IMR-90 (cell line): ENCODE data around the gene EDC4. TPM values are rescaled to one million over a fixed set of nuclear protein-coding genes. Genes with fewer than 3 reads are reported as not detected.

Source experiments
- ATAC-seq: fragments of 200-7000 bp; cut with Tn5 transposase; 2 replicates; pipeline ENCODE4 v1.9.1; 2020; ENCODE audit warnings: low read depth, mild to moderate bottlenecking, moderate library complexity
- BruUV-seq: library from RNA; stranded (reverse); fragments of 400-500 nt; replicated peaks from 2 replicates; lab custom pipeline; 2021; lab: Mats Ljungman, UMichigan
- CTCF ChIA-PET: fragments of 300-600 bp; formaldehyde crosslinking; extraction: SDS; loops from one replicate; lab custom pipeline; 2021; ENCODE audit warnings: antibody characterized with exemption; lab: Yijun Ruan, JAX
- POLR2A ChIA-PET: fragments of 300-600 bp; sonication (Branson Sonifier 250); formaldehyde crosslinking; loops from one replicate; lab custom pipeline; 2022; ENCODE audit warnings: antibody characterized with exemption; ENCODE audit not compliant: unreplicated experiment; lab: Charles Lee
- DNase-seq: peaks from one replicate; pipeline ENCODE4 v3.0.0; 2013
- H2AFZ ChIP-seq: replicated peaks from 2 replicates; pipeline ENCODE3; 2013; ENCODE audit warnings: low read length, mild to moderate bottlenecking; ENCODE audit not compliant: poor library complexity
- H2AK5ac ChIP-seq: 2 replicates; pipeline ENCODE4 v1.6.1; 2013; ENCODE audit warnings: low read depth, low read length, inconsistent platforms
- H2AK9ac ChIP-seq: replicated peaks from 2 replicates; pipeline ENCODE3; 2013; ENCODE audit warnings: mild to moderate bottlenecking, low read depth, low read length, moderate library complexity; ENCODE audit not compliant: poor library complexity
- H2BK120ac ChIP-seq: 2 replicates; pipeline ENCODE4 v1.6.1; 2013; ENCODE audit warnings: low read depth, low read length, inconsistent platforms
- H2BK15ac ChIP-seq: 3 replicates; pipeline ENCODE4 v1.6.1; 2013; ENCODE audit warnings: low read depth, low read length, inconsistent platforms
- H2BK20ac ChIP-seq: 2 replicates; pipeline ENCODE4 v1.6.1; 2013; ENCODE audit warnings: low read depth, mild to moderate bottlenecking, inconsistent platforms, low read length, moderate library complexity
- H2BK5ac ChIP-seq: 2 replicates; pipeline ENCODE4 v1.6.1; 2013; ENCODE audit warnings: mild to moderate bottlenecking, low read depth, low read length, inconsistent platforms; ENCODE audit not compliant: poor library complexity, severe bottlenecking
- H3K14ac ChIP-seq: replicated peaks from 2 replicates; pipeline ENCODE4 v1.6.1; 2013; ENCODE audit warnings: low read depth, low read length, inconsistent platforms
- H3K18ac ChIP-seq: 2 replicates; pipeline ENCODE4 v1.6.1; 2013; ENCODE audit warnings: low read depth, low read length, control low read depth
- H3K23ac ChIP-seq: 2 replicates; pipeline ENCODE4 v1.6.1; 2013; ENCODE audit warnings: low read depth, low read length, inconsistent platforms
- H3K27ac ChIP-seq: 2 replicates; pipeline ENCODE4 v1.5.1; 2013; ENCODE audit warnings: mild to moderate bottlenecking, control low read depth, low read length; ENCODE audit not compliant: insufficient read depth
- H3K27me3 ChIP-seq: 2 replicates; pipeline ENCODE4 v1.6.1; 2013; ENCODE audit warnings: low read length; ENCODE audit not compliant: control insufficient read depth, insufficient read depth
- H3K36me3 ChIP-seq: 2 replicates; pipeline ENCODE4 v1.6.1; 2013; ENCODE audit warnings: low read length, mixed read lengths; ENCODE audit not compliant: control insufficient read depth, insufficient read depth
- H3K4ac ChIP-seq: 2 replicates; pipeline ENCODE4 v1.6.1; 2013; ENCODE audit warnings: low read depth, low read length, inconsistent platforms
- H3K4me1 ChIP-seq: 2 replicates; pipeline ENCODE4 v1.6.1; 2013; ENCODE audit warnings: low read length, mixed read lengths; ENCODE audit not compliant: control insufficient read depth, insufficient read depth
- H3K4me2 ChIP-seq: 2 replicates; pipeline ENCODE4 v1.6.1; 2013; ENCODE audit warnings: low read depth, mild to moderate bottlenecking, control low read depth, low read length, moderate library complexity
- H3K4me3 ChIP-seq: 2 replicates; pipeline ENCODE4 v1.5.1; 2013; ENCODE audit warnings: low read depth, mild to moderate bottlenecking, control low read depth, low read length, moderate library complexity; ENCODE audit not compliant: insufficient read depth
- H3K56ac ChIP-seq: 2 replicates; pipeline ENCODE4 v1.6.1; 2013; ENCODE audit warnings: low read length, inconsistent platforms; ENCODE audit not compliant: insufficient read depth; ENCODE audit errors: extremely low read depth
- H3K79me1 ChIP-seq, 2 experiments: 2 replicates each; pipeline ENCODE4 v1.6.1; 2013; ENCODE audit warnings: low read length in 2 of 2, inconsistent platforms in 1 of 2, low read depth in 1 of 2
- H3K9ac ChIP-seq: 2 replicates; pipeline ENCODE4 v1.6.1; 2013; ENCODE audit warnings: low read depth, low read length, control low read depth
- H3K9me1 ChIP-seq: 2 replicates; pipeline ENCODE4 v1.6.1; 2013; ENCODE audit warnings: low read length, inconsistent platforms; ENCODE audit not compliant: insufficient read depth
- H3K9me3 ChIP-seq: 2 replicates; pipeline ENCODE4 v1.6.1; 2013; ENCODE audit warnings: low read length; ENCODE audit not compliant: control insufficient read depth, insufficient read depth
- H4K20me1 ChIP-seq: 2 replicates; pipeline ENCODE4 v1.6.1; 2013; ENCODE audit warnings: low read length, inconsistent platforms; ENCODE audit not compliant: insufficient read depth
- H4K5ac ChIP-seq: 2 replicates; pipeline ENCODE4 v1.6.1; 2013; ENCODE audit warnings: mild to moderate bottlenecking, low read depth, low read length, control low read depth
- H4K8ac ChIP-seq, 2 experiments: 2 replicates each; pipeline ENCODE4 v1.6.1; 2013; ENCODE audit warnings: low read depth in 2 of 2, low read length in 2 of 2, control low read depth in 1 of 2, inconsistent platforms in 1 of 2
- H4K91ac ChIP-seq: 2 replicates; pipeline ENCODE4 v1.6.1; 2013; ENCODE audit warnings: low read depth, low read length, inconsistent platforms; ENCODE audit not compliant: insufficient read depth
- BHLHE40 ChIP-seq: fragments of 150-350 bp; IDR thresholded peaks from 2 replicates; pipeline ENCODE4 v1.6.1; 2016; ENCODE audit warnings: mild to moderate bottlenecking, low read depth, low read length
- CEBPB ChIP-seq: IDR thresholded peaks from 2 replicates; pipeline ENCODE4 v1.6.1; 2012; ENCODE audit warnings: low read depth, low read length, improper control_type of control experiment
- CHD1 ChIP-seq: IDR thresholded peaks from 2 replicates; pipeline ENCODE4 v1.6.1; 2012; ENCODE audit warnings: low read depth, low read length, improper control_type of control experiment
- FOS ChIP-seq: fragments of 150-350 bp; IDR thresholded peaks from 2 replicates; pipeline ENCODE4 v1.6.1; 2016; ENCODE audit warnings: low read depth, low read length
- MAFK ChIP-seq: IDR thresholded peaks from 2 replicates; pipeline ENCODE4 v1.6.1; 2012; ENCODE audit warnings: low read depth, low read length, improper control_type of control experiment
- MAZ ChIP-seq: IDR thresholded peaks from 2 replicates; pipeline ENCODE4 v1.6.1; 2012; ENCODE audit warnings: low read depth, mild to moderate bottlenecking, low read length, improper control_type of control experiment, moderate library complexity, borderline replicate concordance
- MXI1 ChIP-seq: IDR thresholded peaks from 2 replicates; pipeline ENCODE4 v1.6.1; 2012; ENCODE audit warnings: low read depth, mild to moderate bottlenecking, low read length, moderate library complexity, borderline replicate concordance
- NFE2L2 ChIP-seq: fragments of 150-350 bp; IDR thresholded peaks from 2 replicates; pipeline ENCODE4 v1.6.1; 2016; ENCODE audit warnings: low read depth, mild to moderate bottlenecking, low read length
- POLR2A ChIP-seq: IDR thresholded peaks from 2 replicates; pipeline ENCODE4 v1.6.1; 2012; ENCODE audit warnings: mild to moderate bottlenecking, low read depth, low read length
- RAD21 ChIP-seq: IDR thresholded peaks from 2 replicates; pipeline ENCODE4 v1.6.1; 2012; ENCODE audit warnings: low read length, improper control_type of control experiment
- RCOR1 ChIP-seq: IDR thresholded peaks from 2 replicates; pipeline ENCODE4 v1.6.1; 2012; ENCODE audit warnings: mild to moderate bottlenecking, low read length, improper control_type of control experiment; ENCODE audit not compliant: insufficient replicate concordance
- RFX5 ChIP-seq: IDR thresholded peaks from 2 replicates; pipeline ENCODE4 v1.8.0; 2012; ENCODE audit warnings: low read depth, mild to moderate bottlenecking, low read length, moderate library complexity
- SMC3 ChIP-seq: fragments of 150-350 bp; IDR thresholded peaks from 2 replicates; pipeline ENCODE4 v1.6.1; 2016; ENCODE audit warnings: low read depth, mild to moderate bottlenecking, antibody characterized with exemption, low read length, moderate library complexity
- WGBS, 2 experiments: methylation state at CpG; one replicate each; pipeline versions ENCODE4 v1.1.5 to v1.1.7; 2013; ENCODE audit warnings: missing lambda C conversion rate in 2 of 2; ENCODE audit not compliant: insufficient read length in 1 of 2; ENCODE audit errors: extremely low coverage in 2 of 2; 5-methylcytosine and 5-hydroxymethylcytosine counted together
- dilution Hi-C: fragments of 300-500 bp; cut with HindIII; formaldehyde crosslinking; loops from one replicate; pipeline ENCODE4 v1.14.3; 2018; ENCODE audit warnings: low sequenced_read_pairs; ENCODE audit not compliant: unreplicated experiment
- in situ Hi-C: fragments of 300-500 bp; cut with MboI; formaldehyde crosslinking; loops from 3 replicates; pipeline ENCODE4 v1.14.3; 2019; ENCODE audit warnings: low sequenced_read_pairs, inconsistent platforms, mixed read lengths
- intact Hi-C: fragments of 100-400 bp; cut with micrococcal nuclease; formaldehyde crosslinking; loops from 2 replicates; pipeline ENCODE4 v1.10.0; 2022
- polyA plus RNA-seq, 3 experiments: library from polyadenylated mRNA; depleted of rRNA; stranded (reverse); fragments of >200 nt; gene quantifications; 2 replicates each; pipeline ENCODE4 v1.2.3, GENCODE V29; 2012; ENCODE audit warnings: low replicate concordance in 1 of 3
- total RNA-seq: library from RNA; depleted of rRNA; stranded (reverse); fragments of >200 nt; gene quantifications from 2 replicates; pipeline ENCODE4 v1.2.3, GENCODE V29; 2012
- TF ChIP-seq, protein P1 (sequence below): conservative IDR thresholded peaks from 2 replicates; pipeline ENCODE4 v1.5.1; 2012; ENCODE audit warnings: mild to moderate bottlenecking, low read depth, low read length, improper control_type of control experiment
- TF ChIP-seq, protein P2 (sequence below): fragments of 150-350 bp; IDR thresholded peaks from 2 replicates; pipeline ENCODE4 v1.6.1; 2016; ENCODE audit warnings: low read depth, mild to moderate bottlenecking, low read length, moderate library complexity, borderline replicate concordance
- TF ChIP-seq, protein P3 (sequence below): fragments of 150-350 bp; IDR thresholded peaks from 2 replicates; pipeline ENCODE4 v1.6.1; 2017; ENCODE audit warnings: mild to moderate bottlenecking, antibody characterized with exemption, low read length, low read depth

Gene EDC4
- total and polyA plus RNA-seq, 2 of the 4 experiments (the other 2 are of a cell fraction), result 33.2 to 64.0 TPM

DNA sequence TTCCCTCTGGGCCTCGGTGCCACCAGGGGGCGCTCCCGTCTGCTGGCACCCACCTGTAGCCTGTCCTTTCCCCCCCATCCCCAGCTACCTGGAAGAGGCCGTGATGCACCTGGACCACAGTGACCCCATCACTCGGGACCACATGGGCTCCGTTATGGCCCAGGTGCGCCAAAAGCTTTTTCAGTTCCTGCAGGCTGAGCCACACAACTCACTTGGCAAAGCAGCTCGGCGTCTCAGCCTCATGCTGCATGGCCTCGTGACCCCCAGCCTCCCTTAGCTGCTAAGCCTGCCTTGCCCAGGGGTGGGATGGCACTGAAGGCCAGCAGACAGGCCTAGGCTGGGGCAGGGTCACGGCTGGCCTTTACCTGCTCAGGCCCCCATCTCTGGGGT lies 11.0 kb downstream of the EDC4 start:
- H2BK5ac ChIP-seq, result no peak overlapping the region
- H2AK5ac ChIP-seq, result no peak overlapping the region
- no peak overlapping the region for H3K4me2 ChIP-seq
- peak overlapping the region; percentile 86 for H2AK9ac ChIP-seq
- dilution Hi-C loops, result no loop called here
- no peak overlapping the region for H3K23ac ChIP-seq
- ChIA-PET CTCF (interaction anchor here (0.6 to 1.9 kb wide), 9 partner anchors 8 to 67 kb away, joined by 3 to 14 read pairs (median 4); partner anchors contain the start of gene PSKH1), POLR2A (no interaction called here)
- H4K91ac ChIP-seq, result no peak overlapping the region
- no peak overlapping the region for H4K5ac ChIP-seq
- H3K27me3 ChIP-seq, result no peaks in the 10 kb centered on the region
- in situ Hi-C loops, result no loop called here
- no peak overlapping the region for H3K27ac ChIP-seq
- no peak overlapping the region for H3K4me3 ChIP-seq
- no peak overlapping the region for H2BK15ac ChIP-seq
- BruUV-seq, result no TSS peak
- ATAC-seq, result peak; percentile 30
- no peak for TF ChIP-seq FOS
- no peak for TF ChIP-seq MXI1
- TF ChIP-seq CHD1, result no peak
- no peak for TF ChIP-seq RFX5
- TF ChIP-seq MAZ, result no peak
- TF ChIP-seq CEBPB, result no peak
- TF ChIP-seq RAD21, result peak; percentile 74
- peak; percentile 79 for TF ChIP-seq SMC3
- no peak for TF ChIP-seq BHLHE40
- TF ChIP-seq, protein P1, sequence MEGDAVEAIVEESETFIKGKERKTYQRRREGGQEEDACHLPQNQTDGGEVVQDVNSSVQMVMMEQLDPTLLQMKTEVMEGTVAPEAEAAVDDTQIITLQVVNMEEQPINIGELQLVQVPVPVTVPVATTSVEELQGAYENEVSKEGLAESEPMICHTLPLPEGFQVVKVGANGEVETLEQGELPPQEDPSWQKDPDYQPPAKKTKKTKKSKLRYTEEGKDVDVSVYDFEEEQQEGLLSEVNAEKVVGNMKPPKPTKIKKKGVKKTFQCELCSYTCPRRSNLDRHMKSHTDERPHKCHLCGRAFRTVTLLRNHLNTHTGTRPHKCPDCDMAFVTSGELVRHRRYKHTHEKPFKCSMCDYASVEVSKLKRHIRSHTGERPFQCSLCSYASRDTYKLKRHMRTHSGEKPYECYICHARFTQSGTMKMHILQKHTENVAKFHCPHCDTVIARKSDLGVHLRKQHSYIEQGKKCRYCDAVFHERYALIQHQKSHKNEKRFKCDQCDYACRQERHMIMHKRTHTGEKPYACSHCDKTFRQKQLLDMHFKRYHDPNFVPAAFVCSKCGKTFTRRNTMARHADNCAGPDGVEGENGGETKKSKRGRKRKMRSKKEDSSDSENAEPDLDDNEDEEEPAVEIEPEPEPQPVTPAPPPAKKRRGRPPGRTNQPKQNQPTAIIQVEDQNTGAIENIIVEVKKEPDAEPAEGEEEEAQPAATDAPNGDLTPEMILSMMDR, result peak; percentile 77
- TF ChIP-seq RCOR1, result no peak
- no peak for TF ChIP-seq MAFK
- TF ChIP-seq, protein P2, sequence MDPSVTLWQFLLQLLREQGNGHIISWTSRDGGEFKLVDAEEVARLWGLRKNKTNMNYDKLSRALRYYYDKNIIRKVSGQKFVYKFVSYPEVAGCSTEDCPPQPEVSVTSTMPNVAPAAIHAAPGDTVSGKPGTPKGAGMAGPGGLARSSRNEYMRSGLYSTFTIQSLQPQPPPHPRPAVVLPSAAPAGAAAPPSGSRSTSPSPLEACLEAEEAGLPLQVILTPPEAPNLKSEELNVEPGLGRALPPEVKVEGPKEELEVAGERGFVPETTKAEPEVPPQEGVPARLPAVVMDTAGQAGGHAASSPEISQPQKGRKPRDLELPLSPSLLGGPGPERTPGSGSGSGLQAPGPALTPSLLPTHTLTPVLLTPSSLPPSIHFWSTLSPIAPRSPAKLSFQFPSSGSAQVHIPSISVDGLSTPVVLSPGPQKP, result no peak
- no peak for TF ChIP-seq POLR2A
- TF ChIP-seq, protein P3, sequence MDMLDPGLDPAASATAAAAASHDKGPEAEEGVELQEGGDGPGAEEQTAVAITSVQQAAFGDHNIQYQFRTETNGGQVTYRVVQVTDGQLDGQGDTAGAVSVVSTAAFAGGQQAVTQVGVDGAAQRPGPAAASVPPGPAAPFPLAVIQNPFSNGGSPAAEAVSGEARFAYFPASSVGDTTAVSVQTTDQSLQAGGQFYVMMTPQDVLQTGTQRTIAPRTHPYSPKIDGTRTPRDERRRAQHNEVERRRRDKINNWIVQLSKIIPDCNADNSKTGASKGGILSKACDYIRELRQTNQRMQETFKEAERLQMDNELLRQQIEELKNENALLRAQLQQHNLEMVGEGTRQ, result no peak
- TF ChIP-seq NFE2L2, result no peak
- H2BK120ac ChIP-seq, result no peak overlapping the region
- H3K9ac ChIP-seq, result no peak overlapping the region
- no peak overlapping the region for H3K56ac ChIP-seq
- H3K4me1 ChIP-seq, result peaks cover 4% of the 10 kb centered on the region; the same call in 1 of the 2 replicates
- no peak overlapping the region for H2BK20ac ChIP-seq
- peaks cover 0 to 5% of the 10 kb centered on the region in 2 experiments; a peak in 2 of 4 replicates for H3K79me1 ChIP-seq
- H4K20me1 ChIP-seq, result peaks cover 32% of the 10 kb centered on the region
- H3K9me3 ChIP-seq, result no peaks in the 10 kb centered on the region
- no peak overlapping the region for H3K18ac ChIP-seq
- H3K36me3 ChIP-seq, result peaks cover 55% of the 10 kb centered on the region
- H3K9me1 ChIP-seq, result no peaks in the 10 kb centered on the region
- intact Hi-C loops, result loop anchor here (1.0 kb wide), 2 partner anchors 18 to 44 kb away; no protein-coding TSS in a partner anchor
- WGBS, 2 experiments, result 68% methylated on average over 5 of the region's 11 CpGs; no CpG with 5 or more reads in 1 of the 2 experiments
- H2AFZ ChIP-seq, result peak overlapping the region; percentile 13
- H4K8ac ChIP-seq, result no peak overlapping the region
- no peak overlapping the region for H3K14ac ChIP-seq
- no peak overlapping the region for H3K4ac ChIP-seq
- peak; percentile 26 for DNase-seq
